HepG2 (cell line): ENCODE data around the gene COQ10B.

Experiments
- JARID2 ChIP-seq: sonication (generic); formaldehyde crosslinking; IDR thresholded peaks from 2 replicates; pipeline ENCODE4 v1.8.1; 2023; ENCODE audit warnings: missing genetic modification reagents, inconsistent platforms; ENCODE audit not compliant: insufficient replicate concordance
- SP1 ChIP-seq, 2 experiments: fragments of 450-650 bp in 1 of 2; sonication (generic) in 1 of 2; formaldehyde crosslinking in 1 of 2; IDR thresholded peaks; 2 replicates each; pipeline versions ENCODE4 v1.4.0 to v1.6.1; 2016 to 2020; ENCODE audit warnings: missing genetic modification reagents in 1 of 2
- ZFX ChIP-seq: sonication (generic); formaldehyde crosslinking; IDR thresholded peaks from 2 replicates; pipeline ENCODE4 v1.4.0; 2020; ENCODE audit warnings: mild to moderate bottlenecking, low read depth, missing genetic modification reagents, moderate library complexity
- ZNF143 ChIP-seq: sonication (generic); formaldehyde crosslinking; IDR thresholded peaks from 2 replicates; pipeline ENCODE4 v1.4.0; 2020; ENCODE audit warnings: missing genetic modification reagents
- ZNF510 ChIP-seq: sonication (generic); formaldehyde crosslinking; IDR thresholded peaks from 2 replicates; pipeline ENCODE4 v1.4.0; 2020; ENCODE audit warnings: low read depth, mild to moderate bottlenecking, missing genetic modification reagents

GRCh38 chr2:197423307-197423706, 30.0 kb upstream of the COQ10B start:
- TF ChIP-seq JARID2 (CRISPR knock-in tag) (no peak), SP1 (IDR thresholded peaks at IDR 0.05) (no peak), SP1 (CRISPR knock-in tag; IDR thresholded peaks at IDR 0.05) (no peak), ZNF510 (no peak), ZNF143 (CRISPR knock-in tag) (no peak), ZFX (CRISPR knock-in tag) (no peak)
